Ishikawa (cell line): ENCODE measurements around the gene SBNO2.

Experiments
- CEBPB ChIP-seq: IDR thresholded peaks from 2 replicates; pipeline ENCODE4 v1.6.1; 2012
- CREB1 ChIP-seq: IDR thresholded peaks from 2 replicates; pipeline ENCODE4 v1.6.1; 2012; ENCODE audit warnings: low read depth
- EGR1 ChIP-seq: IDR thresholded peaks from 2 replicates; pipeline ENCODE4 v1.6.1; 2012
- EP300 ChIP-seq: IDR thresholded peaks from 2 replicates; pipeline ENCODE4 v1.6.1; 2012; ENCODE audit warnings: borderline replicate concordance
- FOXM1 ChIP-seq: IDR thresholded peaks from 2 replicates; pipeline ENCODE4 v1.6.1; 2012; ENCODE audit warnings: low read depth, borderline replicate concordance
- NFIC ChIP-seq: IDR thresholded peaks from 2 replicates; pipeline ENCODE4 v1.6.1; 2012
- RAD21 ChIP-seq: IDR thresholded peaks from 2 replicates; pipeline ENCODE4 v1.6.1; 2012; ENCODE audit warnings: low read depth
- TAF1 ChIP-seq: IDR thresholded peaks from 2 replicates; pipeline ENCODE4 v1.6.1; 2012; ENCODE audit warnings: low read depth, mild to moderate bottlenecking
- TCF12 ChIP-seq: IDR thresholded peaks from 2 replicates; pipeline ENCODE4 v1.6.1; 2012; ENCODE audit warnings: low read depth
- TEAD4 ChIP-seq: IDR thresholded peaks from 2 replicates; pipeline ENCODE4 v1.6.1; 2012
- YY1 ChIP-seq: IDR thresholded peaks from 2 replicates; pipeline ENCODE4 v1.6.1; 2012; ENCODE audit warnings: low read depth
- ZBTB7A ChIP-seq: IDR thresholded peaks from 2 replicates; pipeline ENCODE4 v1.6.1; 2012; ENCODE audit warnings: low read depth
- TF ChIP-seq, protein P1 (sequence below): IDR thresholded peaks from 2 replicates; pipeline ENCODE4 v1.6.1; 2012
- TF ChIP-seq, protein P2 (sequence below): IDR thresholded peaks from 2 replicates; pipeline ENCODE4 v1.6.1; 2012
- TF ChIP-seq, protein P3 (sequence below): IDR thresholded peaks from 2 replicates; pipeline ENCODE4 v1.6.1; 2012; ENCODE audit warnings: low read depth, mild to moderate bottlenecking

SBNO2 gene

DNA sequence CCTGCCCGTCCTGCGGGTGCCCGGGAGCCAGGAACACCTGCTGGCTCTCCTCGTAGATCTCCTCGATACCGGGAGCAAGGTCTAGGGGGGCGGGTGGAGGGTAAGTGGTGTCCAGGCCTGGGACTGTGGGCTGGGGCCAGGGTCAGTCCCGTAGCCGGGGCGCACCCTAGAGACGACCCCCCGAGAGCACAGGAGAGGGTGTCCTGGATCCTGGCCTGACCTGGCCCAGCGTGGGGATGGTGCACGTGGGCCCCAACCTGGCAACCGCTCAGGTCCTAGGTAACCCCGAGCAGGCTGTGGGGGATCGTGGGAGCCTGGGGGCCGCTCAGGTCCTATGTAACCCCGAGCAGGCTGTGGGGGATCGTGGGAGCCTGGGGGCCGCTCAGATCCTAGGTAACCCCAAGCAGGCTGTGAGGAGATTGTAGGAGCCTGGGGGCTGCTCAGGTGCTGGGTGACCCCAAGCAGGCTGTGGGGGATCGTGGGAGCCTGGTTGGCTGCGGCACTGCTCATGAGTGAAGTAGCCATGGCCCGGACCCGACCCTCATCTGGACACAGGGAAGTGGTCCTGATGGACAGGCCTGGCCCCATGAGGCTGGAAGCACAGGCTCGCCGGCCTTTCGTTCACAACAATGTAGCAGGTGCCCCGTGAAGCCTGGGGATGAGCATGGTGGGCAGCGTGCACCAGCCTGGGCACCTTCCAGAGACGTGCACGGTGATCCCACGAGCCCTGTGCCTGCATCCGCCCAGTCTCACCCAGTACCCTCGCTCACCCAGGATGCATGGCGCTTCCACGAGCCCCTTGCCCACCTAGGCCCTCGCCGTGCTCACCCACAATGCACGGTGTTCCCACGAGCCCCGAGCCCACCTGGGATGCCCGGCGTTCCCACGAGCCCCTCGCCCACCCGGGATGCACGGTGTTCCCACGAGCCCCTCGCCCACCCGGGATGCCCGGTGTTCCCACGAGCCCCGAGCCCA is 64.1 kb downstream of the SBNO2 start:
- TF ChIP-seq ZBTB7A (no peak; the same call in 1 of the 2 replicates), TAF1 (no peak), TEAD4 (no peak), CREB1 (no peak), EGR1 (no peak), NFIC (no peak), TCF12 (no peak), YY1 (no peak)
- TF ChIP-seq, protein P1, sequence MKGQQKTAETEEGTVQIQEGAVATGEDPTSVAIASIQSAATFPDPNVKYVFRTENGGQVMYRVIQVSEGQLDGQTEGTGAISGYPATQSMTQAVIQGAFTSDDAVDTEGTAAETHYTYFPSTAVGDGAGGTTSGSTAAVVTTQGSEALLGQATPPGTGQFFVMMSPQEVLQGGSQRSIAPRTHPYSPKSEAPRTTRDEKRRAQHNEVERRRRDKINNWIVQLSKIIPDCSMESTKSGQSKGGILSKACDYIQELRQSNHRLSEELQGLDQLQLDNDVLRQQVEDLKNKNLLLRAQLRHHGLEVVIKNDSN: no peak
- TF ChIP-seq, protein P2, sequence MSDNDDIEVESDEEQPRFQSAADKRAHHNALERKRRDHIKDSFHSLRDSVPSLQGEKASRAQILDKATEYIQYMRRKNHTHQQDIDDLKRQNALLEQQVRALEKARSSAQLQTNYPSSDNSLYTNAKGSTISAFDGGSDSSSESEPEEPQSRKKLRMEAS: no peak

DNA sequence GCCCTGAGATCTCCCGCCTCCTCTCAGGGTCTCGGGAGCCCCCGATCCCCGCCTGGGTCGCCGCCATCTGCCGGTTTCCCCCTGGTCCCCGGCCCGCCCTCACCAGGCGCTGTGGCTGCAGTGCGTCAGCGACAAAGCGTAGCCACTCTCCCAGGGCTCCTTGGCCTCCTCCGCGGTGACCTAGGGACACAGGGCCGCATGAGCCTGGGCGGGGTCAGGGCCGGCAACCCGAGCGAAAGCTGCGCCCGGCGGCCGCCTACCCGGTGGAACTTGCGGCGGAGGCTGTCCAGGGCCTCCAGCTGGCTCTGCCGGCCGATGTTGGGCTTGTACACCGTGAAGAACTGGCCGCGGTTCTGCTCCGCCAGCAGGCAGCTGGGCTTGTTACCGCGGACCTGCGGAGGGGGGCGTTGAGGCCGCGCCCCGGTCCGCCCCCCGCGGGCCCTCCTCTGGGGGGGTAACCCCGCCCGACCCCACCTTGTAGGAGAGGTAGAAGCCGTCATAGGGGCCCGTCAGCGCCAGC is 65.0 kb downstream of the SBNO2 start:
- TF ChIP-seq, protein P1: no peak
- no peak for TF ChIP-seq EP300
- TF ChIP-seq CREB1: no peak
- TF ChIP-seq CEBPB: no peak
- TF ChIP-seq FOXM1: no peak
- TF ChIP-seq TAF1: no peak
- no peak for TF ChIP-seq YY1
- no peak for TF ChIP-seq EGR1
- TF ChIP-seq NFIC: no peak
- no peak for TF ChIP-seq ZBTB7A
- TF ChIP-seq, protein P2: no peak
- TF ChIP-seq TCF12: no peak

DNA sequence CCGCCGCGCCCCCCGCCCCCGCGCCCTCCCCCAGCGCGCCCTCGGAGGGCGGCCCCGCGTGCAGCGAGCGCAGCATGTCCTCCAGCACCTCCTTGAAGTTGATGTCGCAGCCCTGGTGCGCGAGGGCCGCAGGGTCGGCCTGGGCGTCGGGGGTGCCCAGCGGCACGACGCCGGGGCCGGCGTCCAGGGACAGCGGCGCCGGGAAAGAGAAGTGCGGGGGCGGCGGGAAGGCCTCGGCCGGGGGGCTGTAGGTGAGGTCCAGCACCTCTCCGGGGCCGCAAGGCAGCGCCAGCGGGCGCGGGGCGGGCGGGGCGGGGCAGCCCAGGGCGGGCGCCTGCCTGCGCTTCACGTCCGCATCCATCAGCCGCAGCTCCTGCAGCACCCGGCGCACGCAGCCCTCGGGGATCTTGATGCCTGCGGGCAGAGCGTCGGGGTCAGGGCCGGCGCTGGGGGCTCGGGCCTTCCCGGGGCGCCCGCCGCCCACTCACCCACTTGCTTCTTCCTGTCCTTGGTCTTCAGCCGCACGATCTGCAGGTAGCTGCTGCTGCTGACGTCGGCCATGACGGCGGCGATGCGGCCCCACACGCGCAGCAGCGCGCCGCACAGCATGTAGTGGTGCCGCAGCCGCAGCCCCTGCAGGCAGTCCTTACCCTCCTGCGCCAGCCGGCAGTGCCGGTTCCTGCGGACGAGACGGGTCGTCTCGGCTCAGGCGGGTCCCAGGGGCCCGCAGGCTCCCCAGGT is 65.6 kb downstream of the SBNO2 start:
- TF ChIP-seq ZBTB7A: 0 out of 2 replicates have a peak, but pooled peaks have one; percentile 44
- TF ChIP-seq FOXM1: no peak

DNA sequence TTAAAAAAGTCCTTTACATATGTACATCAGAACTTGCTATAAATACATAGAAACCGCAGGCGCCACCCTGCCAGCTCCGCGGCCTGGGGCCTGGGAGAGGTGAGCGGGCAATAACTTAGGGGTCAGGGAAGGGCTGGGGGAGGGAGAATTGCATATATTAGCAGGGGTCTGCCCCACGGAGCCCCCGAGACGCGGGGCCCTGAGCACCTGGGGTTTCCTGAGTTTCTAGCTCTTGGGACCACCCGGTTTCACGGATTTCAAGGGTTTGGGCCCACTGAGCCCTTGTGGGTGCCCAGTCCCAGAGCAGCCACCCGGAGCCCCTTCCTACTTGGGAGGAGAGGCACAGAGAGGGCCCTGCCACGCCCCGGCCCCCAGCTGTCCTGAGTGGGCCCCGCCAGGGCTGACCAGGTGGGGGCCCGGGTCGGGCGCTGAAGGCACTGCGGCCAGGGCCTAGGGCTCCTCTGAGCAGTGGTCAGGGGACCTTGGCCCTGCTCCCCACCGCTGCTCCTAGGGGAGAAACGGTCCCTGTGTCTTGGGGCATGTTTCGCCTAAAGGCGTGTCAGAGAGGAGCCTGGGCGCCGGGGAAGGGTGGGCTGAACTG is 66.3 kb downstream of the SBNO2 start:
- no peak for TF ChIP-seq TEAD4
- no peak for TF ChIP-seq NFIC

DNA sequence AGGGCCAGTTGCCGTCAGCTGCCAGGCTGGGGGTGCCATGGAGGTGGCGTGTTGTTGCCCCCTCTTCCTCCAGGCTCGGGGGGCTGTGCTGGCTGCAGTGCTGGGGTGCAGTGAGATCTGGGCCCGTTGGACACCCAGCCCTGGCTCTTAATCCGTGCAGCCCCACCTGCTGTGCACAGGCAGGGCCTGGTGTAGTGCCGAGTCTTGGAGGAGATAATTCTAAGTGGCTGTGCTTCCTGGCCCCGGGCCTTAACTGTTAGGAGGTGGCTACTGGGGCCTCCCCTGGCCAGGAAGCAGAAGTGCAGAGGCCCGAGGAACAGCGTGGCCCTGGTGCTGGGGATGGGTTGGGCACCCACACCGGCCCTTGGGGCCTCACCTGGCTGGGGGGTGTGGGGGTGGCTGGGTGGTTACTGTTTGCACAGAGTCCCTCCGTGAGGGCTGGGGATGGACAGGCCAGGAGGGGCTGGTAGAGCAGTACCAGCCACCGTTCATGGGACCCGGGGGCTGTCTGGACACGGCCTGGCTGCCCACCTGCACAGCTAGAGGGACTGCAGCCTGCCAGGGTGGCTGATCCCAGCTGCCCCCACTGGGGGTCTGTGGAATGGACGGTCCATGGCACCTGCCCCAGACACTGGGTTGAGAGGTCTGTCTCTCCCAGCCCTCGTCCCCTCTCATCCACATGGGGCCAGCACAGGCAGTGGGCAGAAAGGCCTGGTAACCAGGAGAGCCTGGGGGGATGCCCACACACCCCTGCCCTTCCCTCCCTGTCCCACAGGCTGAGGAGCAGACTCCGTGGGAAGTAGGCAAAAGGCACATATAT is 67.0 kb downstream of the SBNO2 start:
- TF ChIP-seq, protein P1: no peak
- peak; percentile 17; the same call in 1 of the 2 replicates for TF ChIP-seq RAD21

DNA sequence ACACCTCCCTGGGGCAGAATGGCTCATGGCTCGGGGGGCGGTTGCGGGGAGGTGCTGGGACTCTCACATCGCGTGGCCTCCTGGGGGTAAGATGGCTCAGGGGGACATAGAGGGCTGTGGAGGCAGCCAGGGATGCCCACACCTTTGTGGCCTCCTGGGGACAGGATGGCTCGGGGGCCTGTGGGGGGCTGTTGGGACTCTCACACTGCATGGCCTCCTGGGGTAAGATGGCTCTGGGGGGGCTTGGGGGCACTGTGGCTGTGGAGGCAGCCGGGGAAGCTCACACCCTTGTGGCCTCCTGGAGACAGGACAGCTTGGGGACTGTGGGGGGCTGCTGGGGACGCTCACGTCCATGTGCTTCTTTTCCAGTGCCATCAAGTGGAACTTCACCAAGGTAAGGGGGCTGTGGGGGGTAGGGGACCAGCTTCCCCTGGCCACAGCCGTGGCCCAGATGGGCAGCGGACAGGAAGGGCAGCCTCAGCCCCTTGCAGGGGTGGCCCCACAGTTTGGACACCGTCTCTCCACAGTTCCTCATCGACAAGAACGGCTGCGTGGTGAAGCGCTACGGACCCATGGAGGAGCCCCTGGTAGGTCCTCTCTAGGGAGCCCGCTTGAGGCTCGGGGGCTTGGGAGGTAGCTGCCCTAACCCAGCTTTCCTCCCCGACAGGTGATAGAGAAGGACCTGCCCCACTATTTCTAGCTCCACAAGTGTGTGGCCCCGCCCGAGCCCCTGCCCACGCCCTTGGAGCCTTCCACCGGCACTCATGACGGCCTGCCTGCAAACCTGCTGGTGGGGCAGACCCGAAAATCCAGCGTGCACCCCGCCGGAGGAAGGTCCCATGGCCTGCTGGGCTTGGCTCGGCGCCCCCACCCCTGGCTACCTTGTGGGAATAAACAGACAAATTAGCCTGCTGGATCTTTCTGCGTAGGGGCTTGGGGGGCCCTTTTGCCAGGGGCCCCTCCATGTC is 67.9 kb downstream of the SBNO2 start:
- TF ChIP-seq CEBPB: no peak
- TF ChIP-seq, protein P2: no peak
- TF ChIP-seq EGR1: no peak
- no peak for TF ChIP-seq ZBTB7A
- TF ChIP-seq YY1: no peak
- no peak for TF ChIP-seq CREB1
- no peak for TF ChIP-seq TAF1
- no peak for TF ChIP-seq EP300
- no peak for TF ChIP-seq TCF12
- no peak for TF ChIP-seq RAD21
- TF ChIP-seq FOXM1: no peak
- TF ChIP-seq, protein P1: no peak
- TF ChIP-seq, protein P3, sequence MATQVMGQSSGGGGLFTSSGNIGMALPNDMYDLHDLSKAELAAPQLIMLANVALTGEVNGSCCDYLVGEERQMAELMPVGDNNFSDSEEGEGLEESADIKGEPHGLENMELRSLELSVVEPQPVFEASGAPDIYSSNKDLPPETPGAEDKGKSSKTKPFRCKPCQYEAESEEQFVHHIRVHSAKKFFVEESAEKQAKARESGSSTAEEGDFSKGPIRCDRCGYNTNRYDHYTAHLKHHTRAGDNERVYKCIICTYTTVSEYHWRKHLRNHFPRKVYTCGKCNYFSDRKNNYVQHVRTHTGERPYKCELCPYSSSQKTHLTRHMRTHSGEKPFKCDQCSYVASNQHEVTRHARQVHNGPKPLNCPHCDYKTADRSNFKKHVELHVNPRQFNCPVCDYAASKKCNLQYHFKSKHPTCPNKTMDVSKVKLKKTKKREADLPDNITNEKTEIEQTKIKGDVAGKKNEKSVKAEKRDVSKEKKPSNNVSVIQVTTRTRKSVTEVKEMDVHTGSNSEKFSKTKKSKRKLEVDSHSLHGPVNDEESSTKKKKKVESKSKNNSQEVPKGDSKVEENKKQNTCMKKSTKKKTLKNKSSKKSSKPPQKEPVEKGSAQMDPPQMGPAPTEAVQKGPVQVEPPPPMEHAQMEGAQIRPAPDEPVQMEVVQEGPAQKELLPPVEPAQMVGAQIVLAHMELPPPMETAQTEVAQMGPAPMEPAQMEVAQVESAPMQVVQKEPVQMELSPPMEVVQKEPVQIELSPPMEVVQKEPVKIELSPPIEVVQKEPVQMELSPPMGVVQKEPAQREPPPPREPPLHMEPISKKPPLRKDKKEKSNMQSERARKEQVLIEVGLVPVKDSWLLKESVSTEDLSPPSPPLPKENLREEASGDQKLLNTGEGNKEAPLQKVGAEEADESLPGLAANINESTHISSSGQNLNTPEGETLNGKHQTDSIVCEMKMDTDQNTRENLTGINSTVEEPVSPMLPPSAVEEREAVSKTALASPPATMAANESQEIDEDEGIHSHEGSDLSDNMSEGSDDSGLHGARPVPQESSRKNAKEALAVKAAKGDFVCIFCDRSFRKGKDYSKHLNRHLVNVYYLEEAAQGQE: no peak
- TF ChIP-seq TEAD4: no peak
- no peak for TF ChIP-seq NFIC
